GM12873 (cell line): ENCODE data around the gene HYAL3.

Experiments
- TF ChIP-seq, protein P1 (sequence below): IDR thresholded peaks from 2 replicates; pipeline ENCODE4 v1.5.1; 2012; ENCODE audit warnings: low read depth, mild to moderate bottlenecking, moderate library complexity, low read length, control low read depth; ENCODE audit not compliant: insufficient read depth; ENCODE audit errors: missing control alignments

HYAL3 gene

DNA sequence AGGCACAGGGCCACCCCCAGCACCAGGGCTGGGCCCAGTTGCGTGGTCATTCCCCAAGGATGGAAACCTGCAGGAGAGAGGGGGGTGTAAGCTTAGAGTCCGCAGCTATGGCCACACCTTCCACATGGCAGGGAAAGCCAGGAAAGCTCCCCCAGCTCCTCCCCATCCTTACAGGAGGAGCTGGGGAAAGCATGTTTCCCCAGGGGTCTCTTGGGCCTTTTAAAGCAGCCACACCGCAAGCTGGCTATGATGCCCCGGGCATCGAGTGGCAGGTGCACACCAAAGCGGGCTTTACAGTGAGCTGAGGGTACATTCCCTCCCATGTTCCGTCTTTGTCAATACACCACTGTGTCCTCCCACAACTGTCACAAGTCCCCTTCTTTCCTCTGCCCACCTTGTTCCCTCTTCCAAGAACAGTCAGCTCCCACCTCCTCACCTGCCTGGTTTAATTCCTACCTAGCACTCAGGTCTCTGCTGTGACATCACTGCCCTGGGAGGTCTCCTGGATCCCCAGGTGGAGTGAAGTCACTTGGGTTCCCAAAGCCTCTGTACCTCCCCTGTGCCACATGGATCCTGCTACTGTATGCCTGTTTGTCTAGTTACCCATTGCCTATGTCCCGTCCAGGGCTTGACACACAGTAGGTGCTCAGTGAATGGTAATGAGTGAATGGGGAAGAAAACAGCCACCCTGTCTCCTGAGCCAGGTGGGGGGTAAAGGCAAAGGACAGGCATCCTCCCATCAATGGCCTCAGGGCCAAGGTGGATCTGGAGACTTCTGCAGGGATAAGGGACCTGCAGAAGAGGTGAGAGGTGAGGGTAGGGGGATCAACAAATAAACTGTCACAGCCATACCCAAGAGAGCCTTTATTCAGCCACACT lies 3.4 kb downstream of the HYAL3 start:
- TF ChIP-seq, protein P1, sequence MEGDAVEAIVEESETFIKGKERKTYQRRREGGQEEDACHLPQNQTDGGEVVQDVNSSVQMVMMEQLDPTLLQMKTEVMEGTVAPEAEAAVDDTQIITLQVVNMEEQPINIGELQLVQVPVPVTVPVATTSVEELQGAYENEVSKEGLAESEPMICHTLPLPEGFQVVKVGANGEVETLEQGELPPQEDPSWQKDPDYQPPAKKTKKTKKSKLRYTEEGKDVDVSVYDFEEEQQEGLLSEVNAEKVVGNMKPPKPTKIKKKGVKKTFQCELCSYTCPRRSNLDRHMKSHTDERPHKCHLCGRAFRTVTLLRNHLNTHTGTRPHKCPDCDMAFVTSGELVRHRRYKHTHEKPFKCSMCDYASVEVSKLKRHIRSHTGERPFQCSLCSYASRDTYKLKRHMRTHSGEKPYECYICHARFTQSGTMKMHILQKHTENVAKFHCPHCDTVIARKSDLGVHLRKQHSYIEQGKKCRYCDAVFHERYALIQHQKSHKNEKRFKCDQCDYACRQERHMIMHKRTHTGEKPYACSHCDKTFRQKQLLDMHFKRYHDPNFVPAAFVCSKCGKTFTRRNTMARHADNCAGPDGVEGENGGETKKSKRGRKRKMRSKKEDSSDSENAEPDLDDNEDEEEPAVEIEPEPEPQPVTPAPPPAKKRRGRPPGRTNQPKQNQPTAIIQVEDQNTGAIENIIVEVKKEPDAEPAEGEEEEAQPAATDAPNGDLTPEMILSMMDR = no peak

DNA sequence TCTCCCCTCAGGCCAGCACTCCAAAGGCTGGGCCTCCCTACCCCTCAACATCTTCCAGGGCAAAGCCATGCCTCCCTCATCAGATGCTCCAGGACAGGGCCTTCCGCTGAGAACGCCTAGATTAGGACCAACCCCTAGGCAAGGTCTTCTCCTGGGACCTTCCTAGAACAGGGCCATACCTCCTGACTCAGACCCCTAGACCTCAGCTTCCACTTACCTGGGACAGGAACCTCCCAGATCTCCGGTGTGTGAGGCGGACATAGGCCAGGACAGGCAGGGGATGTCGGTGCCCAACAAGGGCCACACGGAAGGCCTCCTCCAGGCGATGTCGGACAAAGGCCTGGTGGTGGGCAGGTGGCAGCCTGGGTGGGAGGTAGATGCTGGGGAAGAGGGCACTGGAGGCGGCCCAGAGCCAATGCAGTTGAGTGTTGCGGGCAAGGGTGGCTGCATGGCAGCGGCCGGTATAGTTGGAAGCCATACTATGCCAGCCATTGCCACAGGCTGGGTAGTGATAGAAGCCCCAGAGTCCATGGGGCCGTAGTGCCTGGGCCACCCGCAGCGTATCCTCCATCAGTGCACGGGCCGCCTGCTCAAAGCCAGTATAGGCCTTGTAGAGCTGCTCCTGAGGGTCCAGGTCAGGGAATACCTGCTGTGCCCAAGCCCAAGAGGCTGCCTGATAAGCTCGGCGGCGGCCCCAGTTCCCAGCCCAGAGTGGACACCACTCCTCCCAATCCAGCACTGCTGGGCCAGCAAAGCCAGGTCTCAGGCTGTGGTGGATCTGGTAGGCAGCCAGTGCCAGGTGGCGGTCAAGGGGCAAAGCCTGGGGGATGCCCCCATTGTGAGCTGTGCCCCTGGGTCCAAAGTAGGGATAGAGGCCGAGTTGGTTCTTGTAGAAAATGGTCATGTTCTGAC lies 4.5 kb downstream of the HYAL3 start:
- TF ChIP-seq, protein P1 = no peak

GRCh38 chr3:50294089-50294488 lies 5.1 kb downstream of the HYAL3 start:
- TF ChIP-seq, protein P1 = no peak

- TF ChIP-seq, protein P1 = no peak
These were observed 6.0 kb downstream of the HYAL3 start for GRCh38 chr3:50293079-50293801.

DNA sequence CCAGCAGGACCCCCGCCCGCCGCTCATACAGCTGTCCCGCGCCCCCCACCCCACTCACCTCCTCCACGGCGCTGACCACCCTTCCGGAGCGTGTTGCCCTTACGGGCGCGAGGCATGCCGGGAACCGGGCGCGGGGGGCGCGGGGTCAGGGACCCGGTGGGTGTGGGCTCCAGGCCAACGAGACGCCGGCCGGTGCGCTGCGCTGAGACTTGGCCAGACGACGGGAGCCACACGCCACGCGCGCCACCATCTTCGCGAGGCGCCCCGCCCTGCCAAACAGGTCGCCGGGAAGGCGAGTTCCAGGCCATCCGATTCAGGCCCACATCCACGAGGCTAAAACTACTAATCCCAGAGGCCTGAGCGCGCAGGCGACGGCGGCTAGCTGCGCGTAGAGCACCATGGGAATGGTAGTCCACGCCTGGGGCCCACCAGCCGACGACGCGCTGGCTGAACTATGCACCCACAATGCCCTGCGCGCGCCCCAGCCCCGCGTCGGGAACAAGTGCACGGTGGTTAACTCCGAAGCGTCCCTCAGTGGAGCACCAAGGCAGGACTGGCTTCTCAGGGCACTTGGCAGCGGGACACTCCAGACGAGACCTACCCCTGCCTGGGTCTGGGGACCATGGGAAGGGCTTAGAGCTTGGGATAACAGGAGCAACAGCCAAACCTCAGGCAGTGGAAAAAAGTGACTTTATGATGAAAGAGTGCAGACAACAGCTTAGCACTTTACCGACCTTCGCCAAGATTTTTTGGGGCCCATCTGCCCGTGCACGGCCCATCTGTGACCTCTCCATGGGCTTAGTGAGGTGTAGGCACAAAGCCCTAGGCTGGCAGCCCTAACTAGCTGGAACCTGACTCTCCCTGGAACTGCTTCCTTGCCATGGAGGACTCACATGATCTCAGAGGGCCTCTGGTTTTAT lies 6.8 kb downstream of the HYAL3 start, which contains the start of gene IFRD2:
TSS of gene IFRD2 (minus strand) at position 271 of the 920 bp plus-strand sequence. CDS start at position 116, 155 bp downstream.
- TF ChIP-seq, protein P1 = no peak

DNA sequence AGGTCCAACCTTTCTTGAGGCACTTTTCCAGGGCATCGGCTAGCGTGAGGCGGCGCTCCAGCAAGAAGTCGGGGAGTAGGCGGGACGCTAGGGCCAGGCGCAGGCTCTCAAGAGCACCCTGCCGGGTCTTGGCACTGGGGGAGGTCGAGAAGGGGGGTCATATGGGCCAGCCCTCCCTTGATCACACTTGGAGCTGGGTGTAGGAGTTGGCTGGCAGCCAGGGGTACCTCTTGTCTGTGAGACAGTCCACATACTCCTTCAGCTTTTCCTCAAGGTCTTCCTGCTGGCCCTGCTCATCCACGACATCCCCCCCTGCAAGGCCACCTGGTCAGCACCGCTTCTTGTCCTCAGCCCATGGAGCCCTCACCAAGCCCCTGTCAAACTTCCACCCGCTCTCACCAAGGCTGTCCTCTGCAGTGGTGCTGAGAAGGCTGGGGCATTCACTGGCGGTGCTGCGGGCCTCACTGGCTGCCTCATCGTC lies 9.0 kb downstream of the HYAL3 start:
- TF ChIP-seq, protein P1 = no peak
